ENCODE measurements around the gene SH2B3. TPM values are rescaled to one million over a fixed set of nuclear protein-coding genes. Genes with fewer than 3 reads are reported as not detected.

Gene SH2B3
- polyA plus RNA-seq, 1 donor from 2014 or later = 10.3 TPM

DNA sequence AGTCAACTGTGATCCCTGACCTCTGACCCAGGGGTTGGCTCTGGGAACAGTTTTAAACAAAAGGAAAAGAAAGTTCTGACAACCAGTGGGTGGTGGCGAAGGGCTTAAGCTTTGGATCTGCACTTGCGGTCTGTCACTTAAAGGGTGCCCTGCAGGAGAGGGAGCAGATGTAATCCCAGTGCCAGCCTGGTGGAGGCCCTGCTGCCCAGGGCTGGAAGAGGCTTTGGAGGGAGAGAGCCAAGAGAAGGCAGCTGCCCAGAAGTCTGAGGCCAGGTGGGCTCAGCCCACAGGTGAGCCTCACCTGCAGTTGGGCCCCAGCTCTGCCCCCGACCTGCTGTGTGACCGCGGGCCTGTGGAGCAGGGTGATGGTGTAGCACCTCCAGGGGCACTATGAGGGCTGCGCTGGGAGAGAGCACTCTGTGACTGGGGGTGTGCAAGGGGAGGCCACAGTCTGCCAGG, 19.1 kb downstream of the SH2B3 start:
- H3K4me1 Mint-ChIP-seq = peaks cover 21 to 38% (median 31%) of the 10 kb centered on the region in 3 donors
- no peaks in the 10 kb centered on the region for H3K36me3 Mint-ChIP-seq
- no peaks in the 10 kb centered on the region for H3K9me3 Mint-ChIP-seq
- peak overlapping the region in 3 of 4 donors; percentile 12 to 66 (median 49) for H3K4me3 Mint-ChIP-seq
- no peaks in the 10 kb centered on the region for H3K27me3 Mint-ChIP-seq
- peak overlapping the region; percentile 86 to 95 (median 87) for H3K27ac Mint-ChIP-seq

DNA sequence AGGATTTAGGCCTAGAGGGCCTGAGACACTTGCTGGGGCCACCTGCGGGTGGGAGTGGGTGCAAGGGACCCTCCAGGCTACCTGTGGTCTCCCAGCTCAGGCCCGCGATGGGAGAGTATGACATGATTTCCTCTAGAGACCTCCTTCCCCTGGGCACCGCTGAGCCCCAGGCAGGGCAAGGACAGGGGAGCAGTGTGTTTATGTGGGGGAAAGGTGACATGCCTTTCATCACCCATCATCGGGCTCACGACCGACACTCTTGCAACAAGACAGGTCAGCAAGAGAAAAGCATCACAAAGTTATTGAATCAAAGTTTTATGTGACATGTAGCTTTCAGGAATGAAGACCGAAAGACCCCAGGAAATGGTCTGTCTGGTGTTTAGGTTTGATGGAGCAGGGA, 19.9 kb downstream of the SH2B3 start:
- Mint-ChIP-seq H3K27ac (peak overlapping the region; percentile 87 to 95 (median 94)), H3K4me1 (peaks cover 29 to 46% (median 37%) of the 10 kb centered on the region in 3 donors), H3K36me3 (no peaks in the 10 kb centered on the region), H3K27me3 (no peaks in the 10 kb centered on the region), H3K4me3 (peak overlapping the region in 3 of 4 donors; percentile 49 to 82 (median 76)), H3K9me3 (no peaks in the 10 kb centered on the region)

DNA sequence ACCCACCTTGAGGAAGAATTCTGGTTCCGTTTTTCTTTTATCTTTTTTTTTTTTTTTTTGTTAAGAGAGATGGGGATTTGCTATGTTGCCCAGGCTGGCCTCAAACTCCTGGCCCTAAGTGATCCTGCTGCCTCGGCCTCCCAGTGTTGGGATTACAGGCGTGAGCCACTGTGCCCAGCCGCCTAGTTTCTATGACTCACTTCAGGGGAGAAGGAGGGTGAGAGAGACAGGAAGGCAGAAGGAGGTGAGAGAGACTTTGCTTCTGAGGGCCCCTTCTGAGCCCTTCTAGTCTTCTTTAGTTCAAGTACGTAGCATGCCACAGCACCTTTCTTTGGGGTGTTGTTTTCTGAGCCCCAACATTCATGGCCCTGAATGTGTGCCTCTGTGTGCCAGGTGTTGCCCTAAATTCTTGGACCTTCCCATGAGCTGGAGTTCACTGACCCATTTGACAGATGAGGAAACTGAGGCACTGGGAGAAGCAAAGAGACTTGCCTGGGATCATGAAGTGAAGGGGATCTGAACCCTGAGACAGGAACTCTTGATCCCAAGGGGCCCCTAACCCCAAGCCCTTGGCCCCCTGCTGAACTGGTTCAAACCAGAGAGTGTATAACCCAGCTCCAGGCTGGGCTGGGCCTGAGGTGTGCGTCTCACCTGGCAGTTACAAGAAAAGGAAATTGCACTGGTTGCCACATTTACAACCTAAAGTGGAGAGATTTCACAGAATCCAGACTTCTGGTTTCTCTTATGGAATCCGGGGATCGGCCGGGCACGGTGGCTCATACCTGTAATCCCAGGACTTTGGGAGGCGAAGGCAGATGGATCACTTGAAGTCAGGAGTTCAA, 20.8 kb downstream of the SH2B3 start:
- Mint-ChIP-seq H3K9me3 (no peaks in the 10 kb centered on the region), H3K36me3 (no peaks in the 10 kb centered on the region), H3K4me3 (peak overlapping the region in 3 of 4 donors; percentile 30 to 83 (median 60)), H3K4me1 (peaks cover 37 to 52% (median 44%) of the 10 kb centered on the region in 3 donors), H3K27ac (peak overlapping the region; percentile 87 to 95 (median 94)), H3K27me3 (no peaks in the 10 kb centered on the region)

DNA sequence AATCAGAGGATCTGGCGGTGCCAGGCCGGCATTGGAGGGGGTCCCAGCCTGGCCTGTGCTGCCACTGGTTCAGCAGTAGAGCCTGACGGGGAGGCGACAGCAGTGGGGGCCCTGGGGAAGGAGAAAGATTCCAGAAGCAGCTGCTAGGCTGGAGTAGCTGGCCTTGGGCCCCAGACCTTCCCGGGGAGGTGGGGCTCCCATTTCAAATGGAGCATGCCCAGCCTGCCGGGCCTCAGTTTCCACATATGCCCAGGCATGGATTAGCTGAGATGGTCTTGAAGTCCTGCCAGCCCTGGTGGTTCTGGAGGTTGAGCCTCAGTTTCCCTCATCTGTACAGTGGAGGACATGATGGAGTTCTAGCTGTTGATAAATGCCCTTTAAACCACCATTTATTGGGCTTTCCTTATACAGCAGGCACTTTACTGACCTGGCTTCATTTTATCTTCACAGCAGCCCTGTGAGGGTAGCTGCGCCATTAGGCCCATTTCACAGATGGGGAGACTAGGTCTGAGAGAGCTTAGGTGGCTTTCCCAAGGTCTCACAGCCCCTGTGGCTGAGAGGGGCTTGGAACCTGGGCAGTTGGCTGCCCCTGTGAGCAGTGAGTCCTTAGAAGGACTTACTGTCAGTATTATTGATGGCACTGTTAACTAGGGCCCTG, 21.8 kb downstream of the SH2B3 start:
- no peaks in the 10 kb centered on the region for H3K9me3 Mint-ChIP-seq
- H3K4me1 Mint-ChIP-seq = peaks cover 44 to 58% (median 49%) of the 10 kb centered on the region in 3 donors
- peak overlapping the region; percentile 94 to 99 (median 95) for H3K27ac Mint-ChIP-seq
- H3K36me3 Mint-ChIP-seq = no peaks in the 10 kb centered on the region
- H3K27me3 Mint-ChIP-seq = no peaks in the 10 kb centered on the region
- H3K4me3 Mint-ChIP-seq = peak overlapping the region in 3 of 4 donors; percentile 39 to 90 (median 87)

DNA sequence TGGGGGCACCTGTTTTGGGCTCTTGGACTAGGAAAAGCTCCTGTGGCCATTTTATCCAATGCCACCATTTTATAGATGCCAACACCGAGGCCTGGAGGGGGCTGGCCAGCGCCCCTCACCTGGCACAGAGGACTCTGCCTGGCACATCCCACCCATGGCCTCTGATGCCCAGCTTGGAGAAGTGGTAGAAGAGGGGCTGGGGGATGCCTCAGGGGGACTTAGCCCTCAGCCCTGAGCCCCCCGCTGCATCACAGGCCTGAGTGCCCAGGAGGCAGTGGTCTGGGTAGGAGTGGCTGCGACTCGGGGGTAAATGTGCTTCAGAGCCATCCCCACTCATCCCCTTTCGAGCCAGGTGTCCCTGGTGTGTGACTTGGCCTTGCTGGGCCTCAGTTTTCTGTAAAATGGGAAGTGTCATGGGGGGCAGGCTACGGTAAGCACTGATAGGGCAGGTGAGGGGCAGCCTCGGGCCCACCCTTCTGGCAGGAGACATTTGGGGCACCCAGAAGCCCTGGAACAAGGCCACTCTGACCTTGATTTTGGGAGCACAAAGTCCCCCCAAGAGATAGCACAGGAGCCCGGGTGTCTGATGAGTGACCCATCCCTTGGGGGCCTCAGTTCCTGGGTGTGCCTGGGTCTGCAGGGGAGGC, 22.5 kb downstream of the SH2B3 start:
- Mint-ChIP-seq H3K4me3 (peak overlapping the region; percentile 12 to 90 (median 88)), H3K36me3 (no peaks in the 10 kb centered on the region), H3K9me3 (no peaks in the 10 kb centered on the region), H3K27ac (peak overlapping the region; percentile 94 to 99 (median 95)), H3K27me3 (no peaks in the 10 kb centered on the region), H3K4me1 (peaks cover 49 to 63% (median 49%) of the 10 kb centered on the region in 3 donors)

DNA sequence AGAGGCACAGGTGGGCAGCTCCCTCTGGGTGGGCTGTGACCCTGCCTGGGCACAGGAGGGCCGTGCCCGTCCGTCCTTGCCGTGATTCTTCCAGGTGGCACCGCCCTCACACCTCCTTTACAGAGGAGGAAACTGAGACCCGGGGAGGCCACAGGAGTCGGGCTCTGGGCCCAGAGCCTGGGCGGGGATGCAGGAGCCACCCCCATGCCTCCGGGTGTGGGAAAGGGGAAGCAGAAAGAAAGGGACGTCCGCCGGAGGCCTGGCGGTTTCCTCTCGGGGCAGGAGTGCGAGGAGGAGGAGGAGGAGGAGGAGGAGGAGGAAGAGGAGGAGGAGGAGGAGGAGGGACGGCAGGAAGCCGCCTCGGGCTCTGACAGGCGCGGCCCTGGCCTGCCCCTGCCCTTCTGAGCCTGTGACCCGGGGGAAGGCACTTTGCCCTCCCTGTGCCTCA, 23.0 kb downstream of the SH2B3 start:
- Mint-ChIP-seq H3K4me1 (peaks cover 49 to 69% (median 53%) of the 10 kb centered on the region in 3 donors), H3K27ac (peak overlapping the region; percentile 94 to 99 (median 95)), H3K4me3 (peak overlapping the region; percentile 21 to 90 (median 88)), H3K27me3 (no peaks in the 10 kb centered on the region), H3K9me3 (no peaks in the 10 kb centered on the region), H3K36me3 (no peaks in the 10 kb centered on the region)

DNA sequence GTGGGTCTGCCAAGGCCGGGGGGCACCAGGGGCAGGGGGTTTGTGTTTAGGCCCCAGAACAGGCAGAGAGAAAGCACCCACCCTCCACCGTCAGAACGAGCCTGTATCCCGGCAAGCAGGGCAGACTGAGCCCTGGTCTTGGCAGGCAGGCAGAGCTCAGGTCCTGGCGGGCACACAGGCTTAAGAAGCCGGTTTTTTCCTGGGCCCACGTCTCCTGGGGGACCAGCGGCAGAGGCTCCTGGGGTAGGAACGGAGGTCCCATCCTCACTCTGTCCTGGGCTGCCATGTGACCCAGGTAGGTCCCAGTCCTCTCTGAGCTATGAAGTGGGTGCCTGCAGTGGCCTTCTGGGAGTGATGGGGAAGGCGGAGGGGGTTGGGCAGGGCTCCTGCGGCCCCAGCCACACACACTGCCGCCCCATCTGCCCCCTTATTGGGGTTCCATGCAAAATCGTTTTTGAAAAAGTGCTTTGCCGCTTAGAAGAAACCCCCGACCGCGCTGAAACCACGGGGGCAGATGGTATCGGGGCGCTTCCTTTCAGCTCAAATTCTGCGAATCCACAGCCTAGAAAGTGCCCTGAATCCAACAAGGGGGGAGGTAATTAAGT, 24.2 kb downstream of the SH2B3 start:
- H3K4me3 Mint-ChIP-seq = peak overlapping the region; percentile 78 to 88 (median 86)
- no peaks in the 10 kb centered on the region for H3K36me3 Mint-ChIP-seq
- peaks cover 59 to 78% (median 61%) of the 10 kb centered on the region in 3 donors for H3K4me1 Mint-ChIP-seq
- H3K27me3 Mint-ChIP-seq = no peaks in the 10 kb centered on the region
- H3K9me3 Mint-ChIP-seq = no peaks in the 10 kb centered on the region
- peak overlapping the region; percentile 99 for H3K27ac Mint-ChIP-seq

DNA sequence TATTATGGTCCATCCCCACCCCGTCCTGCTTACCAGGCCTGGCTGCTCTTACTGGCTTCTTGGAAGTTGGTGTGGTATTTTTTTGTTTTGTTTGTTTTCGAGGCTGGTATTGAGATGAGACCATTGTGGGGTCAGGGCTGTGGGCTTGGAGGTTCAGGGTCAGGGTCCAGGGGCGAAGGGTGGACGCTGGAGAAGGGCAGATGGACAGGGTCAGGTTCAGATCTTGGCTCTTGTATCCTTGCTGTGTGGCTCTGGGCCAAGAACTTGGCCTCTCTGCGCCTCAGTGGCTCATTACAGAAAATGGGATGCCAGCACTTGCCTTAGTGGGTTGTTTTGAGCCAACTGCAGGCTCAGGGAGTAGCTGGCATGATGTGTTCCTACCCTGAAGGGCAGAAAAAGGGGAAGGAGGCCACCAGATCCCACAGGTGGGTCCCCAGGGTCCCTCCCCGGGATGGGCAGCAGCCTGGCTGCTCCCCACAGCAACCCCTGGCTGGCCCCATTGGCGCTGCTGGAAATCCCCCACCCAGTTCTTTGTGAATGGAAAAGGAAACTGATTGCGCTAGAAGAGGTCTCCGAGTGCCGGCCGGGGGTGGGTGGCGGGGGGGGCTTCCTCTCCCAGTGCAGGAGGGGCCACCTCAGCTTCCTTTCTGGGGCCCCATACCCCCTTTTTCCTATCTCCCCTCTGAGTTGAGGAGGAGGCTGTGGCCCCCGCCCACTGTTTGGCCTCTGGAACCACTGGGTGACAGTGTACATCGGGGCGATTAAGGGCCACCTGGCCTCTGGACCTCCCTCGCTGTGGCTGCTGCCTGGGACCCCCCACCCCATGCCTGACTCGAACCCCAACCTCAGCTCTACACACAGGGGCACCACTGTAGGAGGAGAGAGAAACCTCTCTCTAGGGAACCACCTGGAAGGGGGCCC, 25.0 kb downstream of the SH2B3 start:
- peaks cover 60 to 76% (median 65%) of the 10 kb centered on the region in 3 donors for H3K4me1 Mint-ChIP-seq
- H3K27me3 Mint-ChIP-seq = no peaks in the 10 kb centered on the region
- peak overlapping the region; percentile 99 for H3K27ac Mint-ChIP-seq
- H3K9me3 Mint-ChIP-seq = no peaks in the 10 kb centered on the region
- H3K4me3 Mint-ChIP-seq = peak overlapping the region; percentile 78 to 94 (median 88)
- no peaks in the 10 kb centered on the region for H3K36me3 Mint-ChIP-seq

DNA sequence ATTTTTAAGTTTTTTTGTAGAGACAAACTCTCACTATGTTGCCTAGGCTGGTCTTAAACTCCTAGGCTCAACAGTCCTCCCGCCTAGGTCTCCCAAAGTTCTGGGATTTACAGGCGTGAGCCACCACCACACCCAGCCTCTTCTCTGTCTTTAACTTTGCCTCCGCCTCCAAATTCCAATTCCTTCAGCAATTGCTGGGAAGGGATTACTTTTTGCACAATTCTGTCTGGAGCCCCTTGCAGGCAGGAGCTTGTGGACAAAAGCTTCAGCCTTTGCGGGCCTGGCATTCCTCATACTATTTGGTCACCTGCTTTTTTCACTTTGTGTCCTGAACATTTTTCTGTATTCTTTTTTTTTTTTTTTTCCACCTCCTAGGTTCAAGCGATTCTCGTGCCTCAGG, 26.0 kb downstream of the SH2B3 start:
- H3K4me3 Mint-ChIP-seq = peak overlapping the region in 3 of 4 donors; percentile 82 to 94 (median 87)
- H3K27ac Mint-ChIP-seq = peak overlapping the region; percentile 96 to 99 (median 99)
- peaks cover 52 to 75% (median 55%) of the 10 kb centered on the region in 3 donors for H3K4me1 Mint-ChIP-seq
- H3K9me3 Mint-ChIP-seq = no peaks in the 10 kb centered on the region
- H3K27me3 Mint-ChIP-seq = no peaks in the 10 kb centered on the region
- H3K36me3 Mint-ChIP-seq = no peaks in the 10 kb centered on the region

DNA sequence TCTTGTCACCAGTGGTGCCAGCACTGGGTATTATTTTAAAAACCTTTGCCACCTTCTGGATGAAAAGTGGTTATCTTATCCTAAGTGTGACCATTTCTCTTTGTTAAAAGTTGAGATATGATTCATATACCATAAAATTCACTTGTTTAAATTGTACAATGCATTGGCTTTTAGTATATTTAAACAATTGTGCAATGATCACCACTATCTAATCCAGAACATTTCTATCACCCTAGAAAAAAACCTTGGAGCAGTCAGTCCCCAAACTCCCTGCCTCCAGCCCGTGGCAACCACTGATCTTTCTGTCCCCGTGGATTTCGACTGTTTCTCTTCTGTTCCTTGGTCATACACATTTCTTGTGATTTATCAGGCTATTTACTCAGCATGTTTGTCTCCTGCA, 28.3 kb downstream of the SH2B3 start:
- Mint-ChIP-seq H3K36me3 (peaks cover 2% of the 10 kb centered on the region), H3K4me1 (peaks cover 58 to 78% (median 61%) of the 10 kb centered on the region in 3 donors), H3K9me3 (no peaks in the 10 kb centered on the region), H3K27me3 (no peaks in the 10 kb centered on the region), H3K4me3 (peak overlapping the region; percentile 75 to 90 (median 88)), H3K27ac (peak overlapping the region; percentile 99)

DNA sequence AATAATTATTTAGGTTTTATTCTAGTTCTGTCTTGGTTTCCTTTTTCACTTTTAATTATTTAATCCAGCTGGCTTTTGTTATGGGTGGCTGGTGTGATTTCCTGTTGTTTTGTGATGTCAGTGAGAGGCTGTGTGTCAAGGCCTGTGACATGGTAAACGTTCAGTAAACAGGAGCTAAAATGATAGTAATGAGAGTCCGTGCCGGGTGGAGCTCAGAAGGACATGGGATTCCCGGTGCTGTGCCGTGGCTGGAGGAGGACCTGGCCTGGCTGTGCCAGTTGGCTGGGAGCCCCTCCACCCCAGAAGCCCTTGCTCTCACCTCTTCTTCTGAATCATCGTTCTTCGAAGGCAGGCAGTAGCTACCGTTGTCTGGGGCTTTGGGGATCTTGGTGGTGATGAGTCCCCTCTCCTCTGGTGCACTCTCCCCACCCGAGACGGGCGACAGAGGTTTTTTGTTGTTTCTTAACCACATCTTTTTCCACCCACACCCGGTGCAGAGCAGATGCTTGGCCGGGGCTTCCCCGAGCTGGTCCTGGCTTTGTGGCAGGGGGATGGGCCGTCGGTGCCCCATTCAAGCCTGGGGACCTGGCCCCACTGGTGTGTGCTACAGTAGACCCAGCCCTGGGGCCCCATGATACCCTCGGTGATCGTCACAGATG, 29.1 kb downstream of the SH2B3 start:
- Mint-ChIP-seq H3K36me3 (peaks cover 2% of the 10 kb centered on the region), H3K27me3 (no peaks in the 10 kb centered on the region), H3K4me1 (peaks cover 58 to 78% (median 61%) of the 10 kb centered on the region in 3 donors), H3K4me3 (peak overlapping the region; percentile 75 to 90 (median 88)), H3K27ac (peak overlapping the region; percentile 99), H3K9me3 (no peaks in the 10 kb centered on the region)

DNA sequence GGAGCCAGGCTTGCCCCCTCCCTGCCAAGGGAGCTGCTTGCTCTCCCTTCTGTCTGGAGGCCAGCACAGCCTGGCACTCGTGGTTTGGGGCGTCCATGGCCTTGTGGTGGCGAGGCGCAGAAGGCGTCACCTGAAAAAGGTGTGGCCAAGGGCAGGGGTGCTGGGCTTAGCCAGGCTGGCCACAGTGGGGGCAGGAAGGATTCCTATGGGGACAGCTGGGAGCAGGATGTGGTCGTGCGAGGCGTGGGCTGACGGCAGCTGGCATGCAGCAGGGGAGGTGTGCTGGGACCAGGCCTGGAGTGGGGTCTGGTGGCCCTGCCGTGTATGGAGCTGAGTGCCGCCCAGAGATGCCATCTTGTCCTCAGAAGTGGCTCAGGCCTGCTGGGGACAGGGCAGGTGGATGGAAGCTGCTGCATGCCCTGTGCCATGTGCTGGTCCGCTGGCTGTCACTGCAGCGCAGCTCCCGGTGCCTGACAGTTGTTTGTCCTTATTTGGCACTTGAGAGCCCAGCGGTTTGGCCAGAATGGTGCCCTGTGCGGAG, 30.0 kb downstream of the SH2B3 start:
- Mint-ChIP-seq H3K4me3 (peak overlapping the region; percentile 75 to 90 (median 88)), H3K27me3 (no peaks in the 10 kb centered on the region), H3K36me3 (peaks cover 2% of the 10 kb centered on the region), H3K9me3 (no peaks in the 10 kb centered on the region), H3K4me1 (peaks cover 53 to 78% (median 62%) of the 10 kb centered on the region in 3 donors), H3K27ac (peak overlapping the region; percentile 99)

DNA sequence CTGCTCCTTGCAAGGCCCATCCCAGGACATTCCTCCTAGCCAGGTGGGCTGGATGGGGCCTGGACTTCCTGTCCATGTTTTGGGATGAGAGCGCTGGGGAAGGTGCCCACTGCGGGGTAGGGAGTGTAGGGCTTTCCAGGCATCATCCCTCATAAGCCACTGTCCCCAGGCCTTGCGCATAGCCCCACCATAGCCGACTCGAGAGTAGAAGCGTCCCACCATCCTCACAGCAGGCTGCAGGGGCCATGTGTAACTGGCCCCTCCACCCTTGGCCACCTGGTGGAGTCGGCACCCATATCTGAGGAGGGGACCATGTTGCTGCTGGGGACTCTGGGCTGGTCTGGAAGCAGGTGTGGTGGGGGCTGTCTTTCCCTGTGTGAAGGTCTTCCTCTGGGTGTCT, 30.5 kb downstream of the SH2B3 start:
- Mint-ChIP-seq H3K27ac (peak overlapping the region; percentile 99), H3K36me3 (peaks cover 2% of the 10 kb centered on the region), H3K9me3 (no peaks in the 10 kb centered on the region), H3K4me1 (peaks cover 49 to 75% (median 61%) of the 10 kb centered on the region in 3 donors), H3K27me3 (no peaks in the 10 kb centered on the region), H3K4me3 (peak overlapping the region in 2 of 4 donors; percentile 57 to 73)

All from IgD-negative memory B cell (primary cell).